Measurements from ENCODE around the gene SDK1.

SDK1 gene

GRCh38 chr7:4266270-4267040 lies 965.4 kb downstream of the SDK1 start:
- DNase-seq (ENCODE audit: low read depth): no peak
- no peak overlapping the region for H3K4me3 ChIP-seq (ENCODE audit: low read length)
- no peak for TF ChIP-seq CTCF (IDR thresholded peaks at IDR 0.05; ENCODE audit: insufficient read depth, low read depth, low read length, missing control alignments)

GRCh38 chr7:4267341-4268039 lies 966.4 kb downstream of the SDK1 start:
- H3K4me3 ChIP-seq (ENCODE audit: low read length): no peak overlapping the region
- no peak for TF ChIP-seq CTCF (IDR thresholded peaks at IDR 0.05; ENCODE audit: insufficient read depth, low read depth, low read length, missing control alignments)
- DNase-seq (ENCODE audit: low read depth): no peak

GRCh38 chr7:4268040-4268965 lies 967.3 kb downstream of the SDK1 start:
- no peak for TF ChIP-seq CTCF (IDR thresholded peaks at IDR 0.05; ENCODE audit: insufficient read depth, low read depth, low read length, missing control alignments)

GRCh38 chr7:4269086-4269485 lies 968.0 kb downstream of the SDK1 start:
- DNase-seq (ENCODE audit: low read depth): no peak
- TF ChIP-seq CTCF (IDR thresholded peaks at IDR 0.05; ENCODE audit: insufficient read depth, low read depth, low read length, missing control alignments): no peak

More at GRCh38 chr7:4268040-4268965, 967.3 kb downstream of the SDK1 start:
- no peak overlapping the region for H3K4me3 ChIP-seq (ENCODE audit: low read length)
- no peak for DNase-seq (ENCODE audit: low read depth)

GRCh38 chr7:4269746-4270145 lies 968.7 kb downstream of the SDK1 start:
- no peak for TF ChIP-seq CTCF (IDR thresholded peaks at IDR 0.05; ENCODE audit: insufficient read depth, low read depth, low read length, missing control alignments)
- H3K4me3 ChIP-seq (ENCODE audit: low read length): no peak overlapping the region
- DNase-seq (ENCODE audit: low read depth): no peak

More at GRCh38 chr7:4269086-4269485, 968.0 kb downstream of the SDK1 start:
- no peak overlapping the region for H3K4me3 ChIP-seq (ENCODE audit: low read length)

GRCh38 chr7:4270268-4270667 lies 969.2 kb downstream of the SDK1 start:
- H3K4me3 ChIP-seq (ENCODE audit: low read length): no peak overlapping the region
- no peak for DNase-seq (ENCODE audit: low read depth)
- no peak for TF ChIP-seq CTCF (IDR thresholded peaks at IDR 0.05; ENCODE audit: insufficient read depth, low read depth, low read length, missing control alignments)
